Stimulated activated CD4-positive, alpha-beta T cell treated with anti-CD3 and anti-CD28 coated beads, TNF-alpha, amount 100 ng/mL, for 24 hours (primary cell): ENCODE measurements around the gene ABI2.
A peak's percentile ranks its signal among the peaks of the same experiment; 100 is the strongest.

Experiments
- DNase-seq, 3 experiments: peaks; one replicate each; pipeline ENCODE4 v3.0.0-alpha.2; 2020; ENCODE audit warnings: low read depth in 3 of 3

The ABI2 gene

GRCh38 chr2:203484266-203485112 is 156.3 kb downstream of the ABI2 start:
- peak; percentile 16 to 41 (median 17) for DNase-seq

GRCh38 chr2:203489531-203489930 is 161.3 kb downstream of the ABI2 start:
- no peak for DNase-seq

- DNase-seq, result no peak
These were observed 162.2 kb downstream of the ABI2 start for GRCh38 chr2:203490391-203490790.

- DNase-seq, result no peak
These were observed 164.8 kb downstream of the ABI2 start for GRCh38 chr2:203492965-203493364.
